Limb (tissue), 2 donors: Measurements from ENCODE around the gene SYT1.
"Not testable (repeated sequence)": the region's sequence is repeated elsewhere in the genome, so short reads cannot be mapped to it uniquely, and the experiment has no call there.

ENCODE experiments used
- DNase-seq, 2 donors: peaks; one replicate each; pipeline ENCODE4 v3.0.0-alpha.2; 2016; ENCODE audit errors: extremely low spot score in 2 of 2

SYT1 gene

DNA sequence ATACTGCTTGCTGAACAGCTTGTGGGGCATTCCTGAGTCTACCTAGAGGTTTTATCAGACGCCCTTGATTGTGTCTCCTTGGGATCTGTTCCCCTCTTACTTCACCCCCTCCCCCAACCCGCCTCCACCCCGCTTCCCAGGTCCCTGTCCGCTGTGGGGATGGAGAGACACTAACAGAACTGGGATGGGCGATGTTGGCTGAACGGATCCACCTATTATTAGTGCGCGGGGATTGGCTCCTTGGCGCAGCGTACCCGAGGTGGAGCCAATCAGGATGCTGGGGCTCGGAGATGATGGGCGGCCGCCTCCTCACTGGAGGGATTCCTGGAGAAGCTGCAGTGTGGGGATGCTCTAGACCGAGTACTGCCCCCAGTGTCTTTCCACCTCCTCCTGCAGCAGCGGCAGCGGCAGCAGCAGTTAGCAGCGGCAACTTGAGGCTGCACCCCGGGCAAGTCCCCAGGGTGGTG is at the start of gene SYT1:
SYT1 (plus strand) TSS at position 372 of the 467 bp plus-strand sequence.
- peak; percentile 50 to 84 for DNase-seq

DNA sequence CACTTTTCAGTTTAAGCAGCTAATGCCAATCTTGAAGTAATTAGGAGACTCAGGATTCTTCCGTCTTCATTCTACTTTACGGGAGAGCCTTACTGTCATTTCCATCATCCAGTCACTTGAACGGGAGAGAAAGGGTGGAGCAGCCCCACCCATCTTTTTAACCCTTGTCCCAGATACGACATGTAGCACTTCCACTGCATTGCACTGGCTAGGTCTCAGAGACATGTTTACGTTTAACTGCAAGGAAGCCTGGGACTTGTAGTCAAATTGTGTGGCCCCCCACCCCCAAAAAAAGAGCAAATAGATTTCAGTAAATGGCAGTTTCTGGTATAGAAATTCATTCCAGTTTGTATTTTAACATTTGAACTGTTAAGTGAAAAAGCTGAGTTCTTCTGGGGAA is 46.1 kb upstream of the SYT1 start:
- no peak for DNase-seq

DNA sequence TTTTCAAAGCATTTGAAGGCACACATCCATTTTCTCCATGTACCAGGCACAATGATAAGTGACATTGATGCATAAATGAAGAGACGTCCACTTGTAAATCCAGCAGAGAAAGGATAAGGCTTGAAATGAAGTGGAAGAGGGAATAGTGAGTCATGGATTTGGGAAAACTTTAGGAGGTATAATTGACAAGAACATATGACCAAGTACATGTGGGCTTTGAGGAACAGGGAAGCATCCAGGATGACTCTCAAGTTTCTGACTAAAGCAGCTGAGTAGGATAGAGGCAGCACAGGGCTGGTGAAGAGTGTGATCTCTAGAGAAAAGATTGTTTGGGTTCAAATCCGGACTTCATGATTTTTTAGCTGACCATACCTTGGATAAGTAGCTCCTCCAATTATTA is 43.6 kb upstream of the SYT1 start:
- no peak for DNase-seq

DNA sequence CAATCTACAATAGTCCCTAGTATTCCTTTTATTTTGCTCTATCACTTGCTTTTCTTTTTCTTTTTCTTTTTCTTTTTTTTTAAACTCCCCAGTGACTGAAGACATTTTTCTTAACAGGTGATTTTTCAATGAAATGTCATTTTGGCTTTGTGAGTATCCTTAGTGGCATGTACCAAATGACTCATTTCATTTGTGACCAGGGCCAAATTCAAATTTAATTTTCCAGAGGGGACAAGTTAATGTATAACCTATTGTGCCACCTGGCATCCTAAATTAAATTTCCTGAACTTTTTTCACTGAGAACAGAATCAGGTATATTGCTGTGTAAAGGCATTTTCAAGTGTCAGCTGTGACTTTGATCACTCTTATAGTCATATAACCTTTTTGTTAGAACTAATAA is 39.7 kb upstream of the SYT1 start:
- no peak for DNase-seq

DNA sequence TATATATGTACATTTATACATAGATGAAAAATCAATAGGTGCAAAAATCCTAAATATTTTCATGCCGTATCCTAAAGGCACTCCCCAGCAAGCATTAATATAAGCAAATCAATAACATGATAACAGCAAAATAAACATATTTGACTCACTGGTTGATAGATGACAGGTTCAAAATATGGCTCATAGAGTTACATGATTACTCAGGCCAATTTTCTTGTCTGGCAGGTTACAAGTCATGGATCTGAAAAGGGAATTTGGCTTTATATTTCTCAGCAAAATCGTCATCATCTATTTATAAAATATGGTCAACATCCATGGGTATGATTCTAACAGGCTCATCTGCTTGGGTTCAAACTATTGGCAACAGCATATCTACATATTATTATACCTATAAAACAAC is 34.9 kb upstream of the SYT1 start:
- no peak for DNase-seq

DNA sequence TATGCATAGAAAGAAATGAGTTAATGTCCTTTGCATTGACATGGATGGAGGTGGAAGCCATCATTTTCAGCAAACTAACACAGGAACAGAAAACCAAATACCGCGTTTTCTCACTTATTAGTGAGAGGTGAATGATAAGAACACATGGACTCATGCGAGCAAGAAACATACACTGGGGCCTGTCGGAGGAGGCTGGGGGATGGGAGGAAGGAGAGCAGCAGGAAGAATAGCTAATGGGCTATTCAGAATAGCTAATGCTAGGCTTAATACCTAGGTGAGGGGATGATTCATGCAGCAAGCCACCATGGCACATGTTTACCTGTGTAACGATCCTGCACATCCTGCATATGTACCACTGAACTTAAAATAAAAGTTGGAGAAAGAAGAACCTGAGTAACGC is 29.1 kb upstream of the SYT1 start:
- DNase-seq = no peak

DNA sequence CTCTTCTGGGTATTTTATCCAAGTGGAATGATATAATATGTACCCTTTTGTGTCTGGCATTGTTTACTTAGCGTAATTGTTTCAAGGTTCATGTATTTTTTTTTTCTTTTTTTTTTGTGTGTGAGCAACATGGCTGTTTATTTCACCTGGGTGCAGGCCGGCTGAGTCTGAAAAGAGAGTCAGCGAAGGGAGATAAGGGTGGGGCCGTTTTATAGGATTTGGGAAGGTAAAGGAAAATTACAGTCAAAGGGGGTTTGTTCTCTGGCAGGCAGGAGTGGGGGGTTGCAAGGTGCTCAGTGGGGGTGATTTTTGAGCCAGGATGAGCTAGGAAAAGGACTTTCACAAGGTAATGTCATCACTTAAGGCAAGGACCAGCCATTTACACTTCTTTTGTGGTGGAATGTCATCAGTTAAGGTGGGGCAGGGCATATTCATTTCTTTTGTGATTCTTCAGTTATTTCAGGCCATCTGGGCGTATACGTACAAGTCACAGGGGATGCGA is 24.0 kb upstream of the SYT1 start:
- DNase-seq = not testable (repeated sequence)

DNA sequence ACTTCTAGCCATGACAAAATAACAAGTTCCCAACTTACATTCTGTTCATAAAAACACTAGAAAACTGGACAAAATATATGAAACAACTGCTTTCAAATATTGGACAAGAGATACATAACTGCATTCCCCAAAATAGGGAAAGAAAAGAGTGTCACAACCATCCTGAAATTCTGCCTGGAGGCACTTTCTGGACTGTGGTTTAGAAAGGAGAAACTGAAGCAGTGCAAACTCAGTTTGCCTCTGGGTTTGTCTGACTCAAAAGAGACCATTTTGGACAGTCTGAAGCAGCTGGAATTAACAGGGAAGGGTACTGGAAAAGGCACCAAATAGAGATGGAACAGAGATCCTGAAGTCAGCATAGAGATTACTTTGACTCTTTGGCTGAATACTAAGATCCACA is 11.3 kb upstream of the SYT1 start:
- DNase-seq = no peak

DNA sequence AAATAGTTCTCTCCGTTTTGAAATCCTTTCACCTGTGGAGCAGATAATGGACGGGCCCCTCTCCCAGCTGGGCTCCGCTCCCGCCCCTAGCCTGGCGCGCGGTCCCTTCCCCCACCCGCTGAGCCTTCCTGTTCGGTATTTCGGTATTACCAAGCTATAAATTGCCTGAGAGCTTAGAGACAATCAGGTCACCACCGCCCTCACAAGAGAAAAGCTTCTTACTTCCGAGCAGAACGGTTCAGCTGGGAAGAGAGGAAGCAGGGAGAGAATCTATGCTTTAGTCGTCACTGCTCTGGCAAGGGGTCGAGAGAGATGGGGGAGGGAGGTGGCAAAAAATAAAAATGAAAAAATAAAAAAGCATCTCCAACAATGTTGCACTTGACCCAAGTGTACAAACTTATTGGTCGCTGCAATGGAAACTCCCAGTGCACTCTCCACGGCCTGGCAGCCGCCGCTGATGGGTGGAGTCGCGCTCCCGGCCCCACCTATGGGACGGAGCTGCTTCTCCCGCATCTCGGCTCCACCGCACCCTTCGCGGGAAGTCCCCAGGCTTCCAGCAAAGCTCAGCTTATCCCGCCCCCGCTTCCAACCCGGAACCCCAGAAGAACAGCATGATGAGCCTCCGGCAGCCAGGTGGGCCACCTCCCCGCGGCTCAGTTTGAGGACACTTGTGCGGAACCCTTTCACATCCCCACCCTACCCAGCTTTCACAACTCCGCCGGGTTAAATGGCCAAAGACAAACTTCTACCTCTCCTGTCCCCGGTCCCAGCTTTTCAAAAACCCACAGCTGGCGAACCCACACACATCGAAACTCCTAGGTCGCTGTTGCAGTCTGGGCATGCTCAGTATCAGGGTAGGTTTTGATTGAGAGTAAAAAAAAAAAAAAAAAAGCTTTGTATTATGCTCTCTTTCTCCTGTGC is 832 bp upstream of the SYT1 start:
- DNase-seq = peak; percentile 19 to 64

DNA sequence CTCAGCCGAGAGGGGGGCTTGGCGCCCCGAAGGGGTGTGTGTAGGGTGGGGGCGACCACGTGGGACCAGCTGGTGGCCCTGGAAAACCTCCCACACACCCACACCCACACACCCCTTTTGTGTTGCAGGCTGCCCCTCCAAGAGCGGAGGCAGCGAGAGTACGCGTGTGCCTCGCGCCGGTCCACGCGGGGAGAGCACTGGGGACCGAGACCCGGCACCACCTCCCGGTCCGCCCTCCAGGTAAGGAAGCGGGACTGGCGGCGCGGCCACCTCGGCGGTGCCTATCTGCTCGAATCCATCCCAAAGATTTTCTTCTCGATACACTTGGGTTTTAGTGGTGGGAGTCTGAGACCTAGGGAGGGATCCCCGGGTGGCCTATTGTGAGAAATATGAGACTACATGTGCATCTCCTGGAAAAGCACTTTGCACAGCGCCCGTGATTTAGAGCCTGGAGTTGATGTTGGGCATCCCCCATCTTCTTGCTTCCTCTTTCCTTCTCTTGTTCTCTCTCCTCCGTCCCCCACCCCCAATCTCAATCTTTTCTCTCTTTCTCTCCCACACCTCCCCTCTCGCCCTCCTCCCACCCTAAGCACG is 393 bp downstream of the SYT1 start:
- no peak for DNase-seq

DNA sequence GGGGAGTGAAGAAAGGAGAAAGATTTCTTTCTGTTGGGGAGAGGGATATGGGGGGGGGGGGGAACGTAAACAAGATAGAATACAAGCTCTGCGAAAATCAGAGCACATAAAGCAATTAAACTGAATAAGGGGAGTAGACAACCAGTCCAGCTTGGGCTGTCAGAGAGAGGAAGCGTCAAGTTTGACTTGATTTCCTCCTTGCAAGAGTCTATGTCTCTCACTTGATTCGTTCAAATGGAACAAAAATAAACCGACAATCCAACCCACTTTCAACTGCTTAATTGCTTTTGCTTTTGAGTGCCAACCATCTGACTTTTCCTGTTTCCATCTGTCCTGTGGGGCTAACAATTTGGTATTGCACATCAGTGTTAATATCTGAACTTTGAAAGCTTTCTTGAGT is 942 bp downstream of the SYT1 start:
- DNase-seq = no peak

DNA sequence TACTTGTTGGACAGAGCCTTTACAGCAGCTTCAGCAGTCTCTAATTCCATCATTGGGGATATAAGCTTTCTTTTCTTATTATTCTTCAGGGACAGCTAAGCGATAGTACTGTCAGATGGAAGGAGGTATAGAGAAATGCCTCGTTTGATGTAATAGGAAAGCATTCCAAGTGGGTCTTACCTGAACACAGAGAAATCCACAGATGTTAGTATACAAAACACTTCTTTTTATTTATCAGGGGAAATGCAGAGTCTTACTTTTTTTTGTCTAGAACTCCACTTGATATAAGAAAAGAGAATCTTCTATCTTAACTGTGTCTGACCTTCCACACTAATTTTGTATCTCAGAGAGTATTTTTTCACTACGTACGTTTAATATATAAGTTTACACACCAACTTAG is 1.9 kb downstream of the SYT1 start:
- DNase-seq = no peak

DNA sequence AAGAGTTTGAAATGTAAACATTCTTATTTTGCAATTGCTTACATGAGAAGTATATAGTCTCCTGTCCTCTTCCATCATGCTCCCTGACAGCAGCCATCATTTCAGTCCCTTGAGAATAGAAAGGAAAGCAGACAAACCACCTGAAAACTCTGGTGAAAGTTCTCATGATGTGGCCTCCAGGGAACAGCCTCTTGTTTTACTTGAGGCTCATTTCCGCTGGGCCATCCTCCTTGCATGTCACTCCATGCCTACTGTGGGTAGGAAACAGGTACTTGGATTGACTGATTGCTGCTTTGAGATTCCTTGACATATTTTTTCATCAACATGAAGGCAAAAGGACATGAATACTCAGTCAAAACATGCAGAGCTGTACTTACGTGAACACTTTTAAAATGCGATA is 6.0 kb downstream of the SYT1 start:
- DNase-seq = no peak

DNA sequence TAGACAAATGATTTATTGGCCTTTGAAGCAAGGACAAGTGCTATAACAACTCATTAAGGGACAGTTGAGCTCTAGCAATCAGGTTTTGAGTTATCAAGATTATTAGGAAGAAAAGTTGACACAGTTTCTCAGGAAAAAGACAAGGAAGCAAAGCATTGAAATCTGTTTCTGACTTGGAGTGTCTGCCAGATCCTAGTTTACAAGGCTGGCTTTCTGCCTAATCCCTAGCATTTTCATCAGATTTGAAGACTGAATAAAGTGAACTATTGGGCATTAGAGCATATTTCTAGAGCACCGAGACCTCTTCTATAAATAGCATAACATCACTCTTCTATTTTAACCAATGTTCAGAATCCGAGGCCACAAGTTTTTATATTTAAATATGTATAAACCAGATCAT is 7.0 kb downstream of the SYT1 start:
- peak in 1 of 2 donors; percentile 13 for DNase-seq

DNA sequence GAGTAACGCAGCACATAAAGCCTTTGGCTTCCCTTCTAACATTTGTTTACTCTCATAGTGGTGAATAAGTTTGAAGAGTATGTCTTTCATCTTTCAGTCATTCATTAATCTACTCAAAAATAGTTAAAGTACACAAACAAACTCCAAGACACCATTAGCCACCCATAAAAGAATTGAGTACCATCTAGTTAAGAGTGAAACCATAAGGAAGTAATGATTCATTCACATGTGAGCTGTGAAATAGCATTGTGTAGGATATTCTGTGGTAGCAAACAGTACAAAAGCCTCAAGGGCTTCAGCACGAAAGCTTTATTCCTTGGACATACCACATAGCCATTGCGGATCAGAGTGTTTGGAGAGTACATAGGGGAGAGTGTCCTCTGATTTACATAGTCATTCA is 13.9 kb downstream of the SYT1 start:
- DNase-seq = no peak

DNA sequence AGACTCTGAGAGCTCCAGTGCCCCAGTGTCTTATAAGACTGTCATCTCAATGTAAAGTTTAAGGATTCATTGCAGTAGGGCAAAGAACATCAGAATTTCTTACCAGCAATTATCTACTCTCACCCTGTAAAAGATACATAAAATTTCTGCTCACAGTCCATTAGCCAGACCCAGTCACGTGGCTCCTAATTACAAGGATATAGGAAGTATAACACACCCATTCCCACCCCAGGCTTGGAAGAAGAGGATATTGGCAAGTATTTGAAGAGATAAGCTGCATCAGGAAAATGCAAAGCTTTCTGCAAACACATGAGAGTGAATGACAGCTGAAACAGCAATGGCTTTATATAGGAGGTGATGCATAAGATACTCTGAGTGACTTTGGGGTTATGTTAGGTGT is 14.3 kb downstream of the SYT1 start:
- DNase-seq = no peak

DNA sequence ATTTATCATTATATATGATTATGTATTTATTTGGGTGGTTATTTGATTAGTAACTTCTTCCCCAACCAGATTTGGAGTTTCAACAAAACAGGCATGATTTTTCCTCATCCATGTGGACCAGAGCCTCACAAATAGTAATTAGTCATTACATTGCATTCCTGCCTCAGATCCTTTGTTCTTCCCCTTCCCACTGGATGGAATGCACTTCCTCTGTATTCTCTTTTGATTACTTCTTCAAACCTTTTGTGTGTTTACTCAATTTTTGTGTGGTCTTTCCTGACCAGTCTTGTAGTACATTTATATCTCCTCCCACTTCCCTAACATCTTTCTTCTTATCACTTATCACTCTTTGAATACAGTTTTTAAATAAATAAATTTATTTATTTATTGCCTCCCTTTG is 15.5 kb downstream of the SYT1 start:
- DNase-seq = no peak

DNA sequence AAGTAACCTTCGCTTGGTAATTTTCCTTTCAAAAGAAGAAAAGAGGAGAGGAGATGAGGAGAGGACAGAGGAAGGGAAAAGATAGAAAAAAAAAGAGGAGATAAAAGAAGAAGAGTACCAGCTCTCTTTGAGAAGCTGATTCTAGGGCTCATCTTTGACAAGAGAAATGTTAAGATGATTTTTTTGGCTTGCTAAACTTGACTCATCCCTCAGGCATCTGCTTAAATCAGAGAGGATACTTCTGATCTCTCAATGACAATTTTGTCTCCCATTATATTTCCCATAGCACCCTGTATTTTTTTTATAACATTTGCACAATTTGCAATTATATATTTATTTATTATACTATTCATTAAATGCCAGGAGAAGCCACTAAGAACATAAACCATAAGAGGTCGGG is 17.1 kb downstream of the SYT1 start:
- no peak for DNase-seq

DNA sequence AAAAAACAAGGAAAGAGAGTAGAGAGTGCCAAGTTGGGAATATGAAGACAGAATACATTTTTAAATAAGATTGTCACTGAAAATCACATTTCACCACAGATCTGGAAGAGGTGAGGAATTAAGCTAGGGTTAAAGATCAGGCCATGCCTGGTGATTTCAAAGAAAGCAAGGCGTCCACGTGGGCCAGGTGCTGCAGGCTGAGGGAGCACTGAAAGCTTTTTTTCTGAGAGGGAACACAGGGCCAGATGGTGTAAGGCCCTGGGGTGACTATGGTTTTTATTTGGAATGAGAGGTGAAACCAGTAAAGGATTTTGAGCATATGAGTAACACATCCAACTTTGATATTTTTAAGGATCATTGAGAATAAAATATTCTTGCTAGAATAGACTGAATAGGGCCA is 20.9 kb downstream of the SYT1 start:
- no peak for DNase-seq

DNA sequence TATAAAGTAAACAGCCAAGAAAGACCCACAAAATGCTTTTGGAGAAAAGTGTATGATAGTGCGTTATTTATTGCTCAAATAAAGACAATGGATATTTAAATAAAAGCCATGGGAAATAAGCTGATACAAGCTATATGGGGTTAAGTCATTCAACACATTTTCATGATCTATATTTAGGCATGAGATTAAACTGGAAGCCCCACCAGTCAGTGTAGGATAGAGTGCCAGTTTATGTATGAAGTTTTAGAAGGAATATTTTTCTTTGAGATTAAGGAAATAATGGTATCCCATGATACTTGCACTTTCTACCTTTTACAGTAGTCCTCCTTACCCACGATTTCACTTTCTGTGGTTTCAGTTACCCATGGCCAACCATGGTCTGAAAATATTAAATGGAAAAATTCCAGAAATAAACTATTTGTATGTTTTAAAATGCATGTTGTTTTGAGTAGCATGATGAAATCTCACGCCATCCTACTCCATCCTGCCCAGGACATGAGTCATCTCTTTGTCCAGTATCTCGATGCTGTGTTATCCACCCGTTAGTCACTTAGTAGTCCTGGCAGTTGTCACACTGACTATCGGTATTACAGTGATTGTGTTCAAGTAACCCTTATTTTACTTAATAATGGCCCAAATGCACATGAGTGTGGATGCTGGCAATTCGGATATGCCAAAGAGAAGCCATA is 22.3 kb downstream of the SYT1 start:
- no peak for DNase-seq

DNA sequence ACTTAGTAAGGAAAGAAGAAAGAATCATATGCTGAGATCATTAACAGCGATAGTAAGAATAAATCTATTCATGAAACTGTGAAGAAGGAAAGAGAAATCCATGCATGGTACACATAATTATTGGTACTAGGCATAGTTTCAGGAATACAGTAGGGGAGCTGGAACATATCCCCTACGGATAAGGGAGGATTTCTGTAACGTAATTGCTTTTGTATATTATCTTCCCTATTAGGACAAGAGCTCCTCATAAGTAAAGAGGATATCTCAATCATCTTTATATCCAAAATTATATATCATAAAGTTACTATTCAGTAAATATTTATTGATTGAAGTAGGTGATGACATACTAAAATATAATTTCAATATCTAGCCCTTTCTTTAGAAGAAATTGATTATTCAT is 22.9 kb downstream of the SYT1 start:
- no peak for DNase-seq

DNA sequence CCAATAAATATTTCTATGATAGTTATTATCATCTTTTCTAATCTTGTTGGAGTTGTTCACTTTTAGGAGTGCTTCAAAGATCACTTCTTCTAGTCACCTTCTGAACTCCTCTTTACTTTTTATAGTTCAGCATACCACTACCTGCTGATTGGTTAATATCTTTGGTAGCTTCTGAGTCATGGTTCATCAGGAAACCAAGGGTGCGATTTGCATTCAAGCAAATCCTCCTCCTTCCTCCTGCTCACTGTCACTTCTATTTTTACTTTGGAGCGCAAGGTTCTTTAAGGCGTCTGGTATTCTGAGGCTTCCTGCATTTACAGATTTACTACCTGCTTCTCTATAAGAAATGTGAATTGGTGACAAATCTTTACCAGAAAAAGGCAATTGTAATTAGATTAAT is 24.0 kb downstream of the SYT1 start:
- DNase-seq = no peak
